ENCODE data around the gene IL1RAP. TPM values are rescaled to one million over a fixed set of nuclear protein-coding genes. Genes with fewer than 3 reads are reported as not detected.
"Not testable (repeated sequence)": the region's sequence is repeated elsewhere in the genome, so short reads cannot be mapped to it uniquely, and the experiment has no call there.

The IL1RAP gene
- total RNA-seq, 1 donor from 2014 or later: 43.4 TPM

DNA sequence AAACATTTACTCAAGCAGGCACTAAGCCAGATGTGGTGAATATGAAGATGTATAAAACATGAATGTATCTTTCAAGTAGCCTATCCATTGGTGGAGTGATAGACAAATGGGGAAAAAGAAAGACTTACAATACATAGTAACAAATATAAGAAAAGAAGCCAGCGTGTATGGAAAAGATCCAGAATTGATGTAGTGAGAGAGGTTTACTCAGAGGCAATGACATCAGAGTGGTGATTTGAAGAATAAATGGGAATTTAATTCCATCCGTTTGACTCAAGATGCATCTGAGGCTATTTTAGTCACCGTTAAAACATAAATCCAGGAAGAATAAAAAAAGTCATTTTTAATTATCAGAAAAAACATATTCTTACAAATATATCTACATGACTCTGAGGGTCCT lies 162.6 kb downstream of the IL1RAP start:
- Histone ChIP-seq H3K4me3 (ENCODE audit: low read depth, low read length) (no peak overlapping the region), H3K27me3 (ENCODE audit: control insufficient read depth, insufficient read depth, low read length) (no peaks in the 10 kb centered on the region), H3K36me3 (ENCODE audit: control insufficient read depth, insufficient read depth, low read length) (no peaks in the 10 kb centered on the region)
- no peak for TF ChIP-seq CTCF (IDR thresholded peaks at IDR 0.05; ENCODE audit: insufficient read depth, low read length, severe bottlenecking)
- FAIRE-seq: no peak
- no peak for DNase-seq (ENCODE audit: low read depth)

DNA sequence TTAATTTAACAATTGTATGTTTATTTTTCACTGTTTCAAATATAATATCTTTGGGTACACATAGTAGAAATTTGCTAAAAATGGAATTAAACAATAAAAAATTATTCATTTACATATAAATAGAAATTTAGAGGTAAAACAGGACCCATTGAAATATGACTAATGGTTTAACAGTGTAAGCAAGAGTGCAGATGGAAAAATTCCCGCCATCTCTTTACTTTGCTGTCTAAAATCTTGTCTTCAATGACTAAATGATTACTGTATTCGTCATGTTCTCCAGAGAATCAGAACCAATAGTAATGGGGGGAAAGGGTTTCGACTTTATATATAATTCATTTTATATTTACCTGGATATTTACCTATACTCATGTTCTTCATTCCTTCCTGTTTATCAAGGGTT lies 163.1 kb downstream of the IL1RAP start:
- Histone ChIP-seq H3K4me3 (ENCODE audit: low read depth, low read length) (no peak overlapping the region), H3K36me3 (ENCODE audit: control insufficient read depth, insufficient read depth, low read length) (no peaks in the 10 kb centered on the region), H3K27me3 (ENCODE audit: control insufficient read depth, insufficient read depth, low read length) (no peaks in the 10 kb centered on the region)
- DNase-seq (ENCODE audit: low read depth) (no peak), FAIRE-seq (no peak)
- no peak for TF ChIP-seq CTCF (IDR thresholded peaks at IDR 0.05; ENCODE audit: insufficient read depth, low read length, severe bottlenecking)

- not testable (repeated sequence) for H3K4me3 ChIP-seq (ENCODE audit: low read depth, low read length); H3K27me3 ChIP-seq (ENCODE audit: control insufficient read depth, insufficient read depth, low read length); FAIRE-seq; H3K36me3 ChIP-seq (ENCODE audit: control insufficient read depth, insufficient read depth, low read length); DNase-seq (ENCODE audit: low read depth)
Observed at GRCh38 chr3:190677868-190678267, 164.0 kb downstream of the IL1RAP start.

DNA sequence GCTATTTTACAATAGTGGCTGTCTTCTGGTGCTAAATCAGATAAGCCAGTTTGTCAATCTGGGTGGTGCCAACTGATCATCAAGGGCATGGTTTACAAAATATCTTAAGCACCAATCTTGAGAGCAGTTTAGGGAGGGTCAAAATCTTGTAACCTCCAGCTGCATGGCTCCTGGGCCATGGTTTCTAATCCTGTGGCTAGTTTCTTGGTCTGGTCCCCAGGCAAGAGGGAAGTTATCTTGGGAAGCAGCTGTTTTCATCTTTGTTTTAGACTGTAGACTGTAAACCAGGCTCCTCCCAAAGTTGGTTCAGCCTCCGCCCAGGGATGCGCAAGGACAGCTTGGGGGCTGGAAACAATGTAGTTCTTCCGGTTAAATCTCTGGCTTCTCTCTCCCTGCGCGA lies 166.8 kb downstream of the IL1RAP start:
- Histone ChIP-seq H3K36me3 (ENCODE audit: control insufficient read depth, insufficient read depth, low read length) (no peaks in the 10 kb centered on the region), H3K27me3 (ENCODE audit: control insufficient read depth, insufficient read depth, low read length) (no peaks in the 10 kb centered on the region), H3K4me3 (ENCODE audit: low read depth, low read length) (no peak overlapping the region)
- TF ChIP-seq CTCF (IDR thresholded peaks at IDR 0.05; ENCODE audit: insufficient read depth, low read length, severe bottlenecking): no peak
- FAIRE-seq: no peak
- no peak for DNase-seq (ENCODE audit: low read depth)

DNA sequence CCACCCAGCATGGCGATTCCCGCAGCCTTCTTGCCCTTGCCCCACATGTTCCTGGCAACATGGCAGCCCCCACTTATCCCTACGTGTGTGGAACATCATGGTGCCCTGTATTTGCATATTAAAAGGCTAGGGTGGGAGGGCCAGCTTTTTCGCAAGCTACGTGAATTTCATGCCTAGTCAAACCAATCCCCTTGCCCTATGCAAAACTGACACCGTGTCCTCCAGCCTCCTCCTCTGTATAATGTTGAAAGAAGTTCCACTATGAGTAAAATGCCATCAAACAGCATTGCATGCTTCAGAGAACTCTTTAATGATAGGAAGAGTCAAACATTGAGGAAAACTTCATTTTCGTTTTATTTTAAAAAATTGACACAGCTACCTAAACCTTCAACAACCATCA lies 170.9 kb downstream of the IL1RAP start:
- no peak overlapping the region for H3K4me3 ChIP-seq (ENCODE audit: low read depth, low read length)
- FAIRE-seq (no peak), DNase-seq (ENCODE audit: low read depth) (no peak)
- H3K36me3 ChIP-seq (ENCODE audit: control insufficient read depth, insufficient read depth, low read length): no peaks in the 10 kb centered on the region
- TF ChIP-seq CTCF (IDR thresholded peaks at IDR 0.05; ENCODE audit: insufficient read depth, low read length, severe bottlenecking): no peak
- H3K27me3 ChIP-seq (ENCODE audit: control insufficient read depth, insufficient read depth, low read length): no peaks in the 10 kb centered on the region

- FAIRE-seq (no peak), DNase-seq (ENCODE audit: low read depth) (no peak)
- Histone ChIP-seq H3K27me3 (ENCODE audit: control insufficient read depth, insufficient read depth, low read length) (no peaks in the 10 kb centered on the region), H3K36me3 (ENCODE audit: control insufficient read depth, insufficient read depth, low read length) (no peaks in the 10 kb centered on the region), H3K4me3 (ENCODE audit: low read depth, low read length) (no peak overlapping the region)
- TF ChIP-seq CTCF (IDR thresholded peaks at IDR 0.05; ENCODE audit: insufficient read depth, low read length, severe bottlenecking): no peak
Observed at GRCh38 chr3:190686011-190686410, 172.1 kb downstream of the IL1RAP start.

All from bronchial epithelial cell (primary cell).